H9 (cell line): ENCODE results near the gene OXA1L. TPM values are rescaled to one million over a fixed set of nuclear protein-coding genes. Genes with fewer than 3 reads are reported as not detected.
"Not testable (repeated sequence)": the region's sequence is repeated elsewhere in the genome, so short reads cannot be mapped to it uniquely, and the experiment has no call there.

Experiments used
- DNase-seq: peaks from one replicate; pipeline ENCODE4 v3.0.0-alpha.2; 2017
- H2AFZ ChIP-seq: one replicate; pipeline ENCODE4 v1.6.1; 2013; ENCODE audit warnings: mild to moderate bottlenecking, low read length, control low read depth, moderate library complexity
- H2AK5ac ChIP-seq: 2 replicates; pipeline ENCODE4 v1.6.1; 2013; ENCODE audit warnings: low read length, control low read depth, mixed read lengths; ENCODE audit not compliant: insufficient read length
- H2BK120ac ChIP-seq: one replicate; pipeline ENCODE4 v1.6.1; 2013; ENCODE audit warnings: low read depth, mild to moderate bottlenecking, low read length, control low read depth, inconsistent platforms; ENCODE audit not compliant: poor library complexity, severe bottlenecking
- H2BK12ac ChIP-seq: 2 replicates; pipeline ENCODE4 v1.6.1; 2013; ENCODE audit warnings: low read length, control low read depth, mixed read lengths, low read depth; ENCODE audit not compliant: insufficient read length
- H2BK15ac ChIP-seq: 2 replicates; pipeline ENCODE4 v1.6.1; 2013; ENCODE audit warnings: low read depth, low read length, control low read depth
- H2BK20ac ChIP-seq: one replicate; pipeline ENCODE4 v1.6.1; 2013; ENCODE audit warnings: low read depth, mild to moderate bottlenecking, low read length, control low read depth, inconsistent platforms; ENCODE audit not compliant: poor library complexity, severe bottlenecking
- H2BK5ac ChIP-seq: 2 replicates; pipeline ENCODE4 v1.6.1; 2013; ENCODE audit warnings: low read length, control low read depth, mixed read lengths; ENCODE audit not compliant: insufficient read length
- H3K14ac ChIP-seq: 2 replicates; pipeline ENCODE4 v1.6.1; 2013; ENCODE audit warnings: low read length, control low read depth; ENCODE audit not compliant: insufficient read depth
- H3K18ac ChIP-seq: 2 replicates; pipeline ENCODE4 v1.6.1; 2013; ENCODE audit warnings: low read depth, mild to moderate bottlenecking, mixed read lengths, low read length, control low read depth; ENCODE audit not compliant: insufficient read length
- H3K23ac ChIP-seq: 2 replicates; pipeline ENCODE4 v1.6.1; 2013; ENCODE audit warnings: low read length, control low read depth, mixed read lengths, low read depth; ENCODE audit not compliant: insufficient read length
- H3K23me2 ChIP-seq: 2 replicates; pipeline ENCODE4 v1.6.1; 2013; ENCODE audit warnings: low read depth, mild to moderate bottlenecking, mixed read lengths, low read length, control low read depth; ENCODE audit not compliant: insufficient read length, poor library complexity, severe bottlenecking
- H3K27ac ChIP-seq: 2 replicates; pipeline ENCODE4 v1.5.1; 2013; ENCODE audit warnings: low read length, control low read depth, mixed read lengths, low read depth; ENCODE audit not compliant: insufficient read length
- H3K27me3 ChIP-seq: 2 replicates; pipeline ENCODE4 v1.6.1; 2013; ENCODE audit warnings: low read length, control low read depth, inconsistent platforms; ENCODE audit not compliant: insufficient read depth
- H3K4ac ChIP-seq: 2 replicates; pipeline ENCODE4 v1.6.1; 2013; ENCODE audit warnings: low read depth, mild to moderate bottlenecking, control low read depth, inconsistent platforms, low read length, moderate library complexity
- H3K4me1 ChIP-seq: 2 replicates; pipeline ENCODE4 v1.6.1; 2013; ENCODE audit warnings: low read length, control low read depth, inconsistent platforms; ENCODE audit not compliant: insufficient read depth
- H3K4me2 ChIP-seq: 2 replicates; pipeline ENCODE4 v1.6.1; 2013; ENCODE audit warnings: low read length, control low read depth, mixed read lengths; ENCODE audit not compliant: insufficient read length, insufficient read depth
- H3K56ac ChIP-seq: 2 replicates; pipeline ENCODE4 v1.6.1; 2013; ENCODE audit warnings: low read depth, mild to moderate bottlenecking, mixed read lengths, low read length, control low read depth; ENCODE audit not compliant: insufficient read length
- H3K79me1 ChIP-seq: 2 replicates; pipeline ENCODE4 v1.6.1; 2013; ENCODE audit warnings: low read depth, mild to moderate bottlenecking, moderate library complexity, low read length, control low read depth, inconsistent platforms; ENCODE audit not compliant: insufficient read depth, poor library complexity, severe bottlenecking
- H3K79me2 ChIP-seq: 2 replicates; pipeline ENCODE4 v1.6.1; 2013; ENCODE audit warnings: low read length, control low read depth, inconsistent platforms; ENCODE audit not compliant: insufficient read depth
- H3K9ac ChIP-seq: 2 replicates; pipeline ENCODE4 v1.6.1; 2013; ENCODE audit warnings: low read length, control low read depth, mixed read lengths; ENCODE audit not compliant: insufficient read length; ENCODE audit errors: extremely low read depth
- H3K9me3 ChIP-seq: one replicate; pipeline ENCODE4 v1.6.1; 2013; ENCODE audit warnings: low read depth, low read length, inconsistent platforms; ENCODE audit not compliant: control insufficient read depth
- H3T11ph ChIP-seq: one replicate; pipeline ENCODE4 v1.6.1; 2013; ENCODE audit warnings: mild to moderate bottlenecking, low read length, control low read depth, inconsistent platforms
- H4K20me1 ChIP-seq: one replicate; pipeline ENCODE4 v1.6.1; 2013; ENCODE audit not compliant: control insufficient read depth, insufficient read length, insufficient read depth
- H4K5ac ChIP-seq: 2 replicates; pipeline ENCODE4 v1.6.1; 2013; ENCODE audit warnings: low read depth, mild to moderate bottlenecking, mixed read lengths, low read length, control low read depth; ENCODE audit not compliant: insufficient read length
- H4K8ac ChIP-seq: replicated peaks from 2 replicates; pipeline ENCODE4 v1.6.1; 2013; ENCODE audit warnings: low read length, control low read depth, mixed read lengths, low read depth; ENCODE audit not compliant: insufficient read length
- H4K91ac ChIP-seq: 2 replicates; pipeline ENCODE4 v1.6.1; 2013; ENCODE audit warnings: low read depth, mild to moderate bottlenecking, moderate library complexity, mixed read lengths, low read length, control low read depth; ENCODE audit not compliant: insufficient read length
- H3K27ac Mint-ChIP-seq, 3 experiments: 2 replicates in 2 of 3; 3 replicates in 1 of 3; pipeline ENCODE4 v1.8.0; 2020 to 2021; ENCODE audit warnings: mixed read lengths in 3 of 3, mild to moderate bottlenecking in 1 of 3, moderate library complexity in 1 of 3
- H3K27me3 Mint-ChIP-seq: 2 replicates; pipeline ENCODE4 v1.8.0; 2021; ENCODE audit warnings: low read depth, mild to moderate bottlenecking, moderate library complexity, mixed read lengths
- H3K36me3 Mint-ChIP-seq, 3 experiments: 2 replicates in 2 of 3; 3 replicates in 1 of 3; pipeline ENCODE4 v1.8.0; 2020 to 2021; ENCODE audit warnings: low read depth in 3 of 3, mixed read lengths in 3 of 3; ENCODE audit not compliant: insufficient read depth in 1 of 3
- H3K4me1 Mint-ChIP-seq, 2 experiments: 2 replicates each; pipeline ENCODE4 v1.8.0; 2020; ENCODE audit warnings: mixed read lengths in 2 of 2
- H3K4me3 Mint-ChIP-seq, 2 experiments: 2 replicates in 1 of 2; 3 replicates in 1 of 2; pipeline ENCODE4 v1.8.0; 2020 to 2021; ENCODE audit warnings: mild to moderate bottlenecking in 2 of 2, mixed read lengths in 2 of 2, moderate library complexity in 1 of 2
- H3K9me3 Mint-ChIP-seq, 2 experiments: 2 replicates in 1 of 2; 3 replicates in 1 of 2; pipeline ENCODE4 v1.8.0; 2020; ENCODE audit warnings: mild to moderate bottlenecking in 2 of 2, mixed read lengths in 2 of 2, moderate library complexity in 1 of 2
- WGBS: extraction: QIAGEN DNeasy Blood & Tissue Kit; methylation state at CpG from one replicate; pipeline ENCODE4 v1.1.7; 2013; ENCODE audit warnings: missing lambda C conversion rate, low lambda C conversion rate, mixed read lengths; ENCODE audit not compliant: insufficient read length; ENCODE audit errors: extremely low coverage; 5-methylcytosine and 5-hydroxymethylcytosine counted together
- total RNA-seq: library from RNA; stranded (reverse); gene quantifications from 2 replicates; pipeline ENCODE4 v1.2.1, GENCODE V29; 2021
- TF ChIP-seq, protein P1 (sequence below): fragments of 200-600 bp; sonication (generic); conservative IDR thresholded peaks from 3 replicates; pipeline ENCODE4 v1.8.0; 2021; ENCODE audit warnings: antibody characterized with exemption, mild to moderate bottlenecking

The OXA1L gene
- total RNA-seq, 1 experiment from 2014 or later, result 128 TPM

DNA sequence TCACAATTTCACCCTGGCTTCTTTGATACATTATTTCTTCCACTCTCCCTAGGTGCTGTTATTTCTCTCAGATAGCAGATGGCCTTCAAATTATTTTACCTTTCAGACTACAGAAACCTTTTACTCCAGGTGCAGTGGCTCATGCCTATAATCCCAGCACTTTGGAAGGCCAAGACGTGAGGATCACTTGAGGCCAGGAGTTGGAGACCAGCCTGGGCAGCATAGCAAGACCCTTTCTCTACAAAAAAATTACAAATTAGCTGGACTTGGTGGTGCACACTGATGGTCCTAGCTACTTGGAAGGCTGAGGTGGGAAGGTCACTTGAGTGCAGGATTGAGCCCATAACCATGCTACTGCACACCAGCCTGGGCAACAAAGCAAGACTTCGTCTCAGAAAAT lies 25.7 kb downstream of the OXA1L start:
- Histone ChIP-seq H3K56ac (no peak overlapping the region), H2BK15ac (no peak overlapping the region), H3K9ac (no peak overlapping the region), H4K20me1 (no peaks in the 10 kb centered on the region), H3T11ph (no peak overlapping the region), H3K4ac (no peak overlapping the region), H2BK120ac (no peak overlapping the region), H3K4me2 (no peak overlapping the region), H2BK5ac (no peak overlapping the region), H2BK20ac (no peak overlapping the region), H3K79me1 (no peaks in the 10 kb centered on the region), H3K79me2 (no peaks in the 10 kb centered on the region; the same call in 1 of the 2 replicates), H3K9me3 (no peaks in the 10 kb centered on the region), H3K27me3 (no peaks in the 10 kb centered on the region), H4K91ac (no peak overlapping the region), H4K8ac (no peak overlapping the region), H3K23ac (no peak overlapping the region), H2AK5ac (no peak overlapping the region), H2AFZ (no peak overlapping the region), H3K23me2 (no peaks in the 10 kb centered on the region), H3K14ac (no peak overlapping the region), H3K18ac (no peak overlapping the region), H4K5ac (no peak overlapping the region), H3K4me1 (peaks cover 6% of the 10 kb centered on the region; the same call in 1 of the 2 replicates), H2BK12ac (no peak overlapping the region), H3K27ac (no peak overlapping the region)
- Mint-ChIP-seq H3K9me3 (peaks cover 2 to 3% of the 10 kb centered on the region in 2 experiments; a peak in 3 of 5 replicates), H3K36me3 (peaks cover 0 to 4% (median 2%) of the 10 kb centered on the region in 3 experiments; a peak in 3 of 7 replicates), H3K27me3 (peaks cover 2% of the 10 kb centered on the region), H3K4me1 (peaks cover 11 to 12% of the 10 kb centered on the region in 2 experiments), H3K27ac (no peak overlapping the region), H3K4me3 (no peak overlapping the region)
- DNase-seq, result no peak
- WGBS, result no CpG with 5 or more reads among the region's 2 CpGs
- TF ChIP-seq, protein P1, sequence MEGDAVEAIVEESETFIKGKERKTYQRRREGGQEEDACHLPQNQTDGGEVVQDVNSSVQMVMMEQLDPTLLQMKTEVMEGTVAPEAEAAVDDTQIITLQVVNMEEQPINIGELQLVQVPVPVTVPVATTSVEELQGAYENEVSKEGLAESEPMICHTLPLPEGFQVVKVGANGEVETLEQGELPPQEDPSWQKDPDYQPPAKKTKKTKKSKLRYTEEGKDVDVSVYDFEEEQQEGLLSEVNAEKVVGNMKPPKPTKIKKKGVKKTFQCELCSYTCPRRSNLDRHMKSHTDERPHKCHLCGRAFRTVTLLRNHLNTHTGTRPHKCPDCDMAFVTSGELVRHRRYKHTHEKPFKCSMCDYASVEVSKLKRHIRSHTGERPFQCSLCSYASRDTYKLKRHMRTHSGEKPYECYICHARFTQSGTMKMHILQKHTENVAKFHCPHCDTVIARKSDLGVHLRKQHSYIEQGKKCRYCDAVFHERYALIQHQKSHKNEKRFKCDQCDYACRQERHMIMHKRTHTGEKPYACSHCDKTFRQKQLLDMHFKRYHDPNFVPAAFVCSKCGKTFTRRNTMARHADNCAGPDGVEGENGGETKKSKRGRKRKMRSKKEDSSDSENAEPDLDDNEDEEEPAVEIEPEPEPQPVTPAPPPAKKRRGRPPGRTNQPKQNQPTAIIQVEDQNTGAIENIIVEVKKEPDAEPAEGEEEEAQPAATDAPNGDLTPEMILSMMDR, result no peak

DNA sequence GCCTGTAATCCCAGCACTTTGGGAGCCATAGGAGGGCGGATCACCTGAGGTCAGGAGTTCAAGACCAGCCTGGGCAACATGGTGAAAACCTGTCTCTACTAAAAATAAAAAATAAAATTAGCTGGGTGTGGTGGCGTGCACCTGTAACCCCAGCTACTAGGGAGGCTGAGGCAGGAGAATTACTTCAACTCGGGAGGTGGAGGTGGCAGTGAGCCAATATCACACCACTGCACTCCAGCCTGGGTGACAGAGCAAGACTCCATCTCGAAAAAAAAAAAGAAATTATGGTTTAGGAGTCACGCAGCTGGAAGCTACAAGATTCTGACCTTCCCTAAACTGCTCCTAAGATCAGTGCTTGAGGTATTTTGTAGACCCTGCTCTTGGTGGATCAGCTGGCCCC lies 27.1 kb downstream of the OXA1L start:
- not testable (repeated sequence) for H3K79me1 ChIP-seq, H3K18ac ChIP-seq, H2BK20ac ChIP-seq, H3K9me3 ChIP-seq, H3K27me3 ChIP-seq, H2BK120ac ChIP-seq, H2BK15ac ChIP-seq, H3K79me2 ChIP-seq, H3K4me2 ChIP-seq, H3K23me2 ChIP-seq, H4K91ac ChIP-seq, H2BK12ac ChIP-seq, H3K4me3 Mint-ChIP-seq, H3T11ph ChIP-seq, H3K27ac ChIP-seq, H2BK5ac ChIP-seq, H4K8ac ChIP-seq, H4K5ac ChIP-seq, DNase-seq, H3K4me1 ChIP-seq, H3K14ac ChIP-seq, H2AFZ ChIP-seq, H3K9ac ChIP-seq, H3K9me3 Mint-ChIP-seq, H4K20me1 ChIP-seq, H3K27me3 Mint-ChIP-seq, H3K56ac ChIP-seq, H3K36me3 Mint-ChIP-seq, H2AK5ac ChIP-seq, H3K4ac ChIP-seq, H3K23ac ChIP-seq
- H3K4me1 Mint-ChIP-seq, result peaks cover 17 to 18% of the 10 kb centered on the region in 2 experiments
- no CpG with 5 or more reads among the region's 5 CpGs for WGBS
- peak overlapping the region in 1 of 3 experiments; percentile 54; a peak in 1 of 7 replicates for H3K27ac Mint-ChIP-seq
